Transverse colon (tissue), 4 donors: Measurements from ENCODE around the gene PALLD.

Experiments used
- CTCF ChIP-seq, 5 experiments: fragments of 200-600 bp in 3 of 5; fragments of 450-650 bp in 2 of 5; sonication (generic) in 3 of 5; IDR thresholded peaks; 1 replicate in 2 of 5; 2 replicates in 3 of 5; pipeline ENCODE4 v1.5.1; 2016 to 2017; ENCODE audit warnings: antibody characterized with exemption in 5 of 5, inconsistent platforms in 3 of 5, mild to moderate bottlenecking in 2 of 5, moderate library complexity in 1 of 5
- EP300 ChIP-seq: sonication (generic); formaldehyde crosslinking; IDR thresholded peaks from one replicate; pipeline ENCODE4 v1.6.1; 2017; ENCODE audit warnings: antibody characterized with exemption, low read depth
- POLR2AphosphoS5 ChIP-seq, 3 donors: sonication (generic); formaldehyde crosslinking; IDR thresholded peaks; one replicate each; pipeline ENCODE4 v1.6.1; 2016; ENCODE audit warnings: antibody characterized with exemption in 3 of 3

- TF ChIP-seq CTCF (IDR thresholded peaks at IDR 0.05): no peak
- TF ChIP-seq POLR2AphosphoS5 (IDR thresholded peaks at IDR 0.05): peak in 1 of 3 donors; percentile 6
- TF ChIP-seq EP300: no peak
These were observed 351.1 kb downstream of the PALLD start for GRCh38 chr4:168847771-168848502.
